Measurements from ENCODE around the gene KDM7A. TPM values are rescaled to one million over a fixed set of nuclear protein-coding genes. Genes with fewer than 3 reads are reported as not detected.

Gene KDM7A
- polyA plus RNA-seq, 1 donor from 2014 or later = 8.2 TPM

DNA sequence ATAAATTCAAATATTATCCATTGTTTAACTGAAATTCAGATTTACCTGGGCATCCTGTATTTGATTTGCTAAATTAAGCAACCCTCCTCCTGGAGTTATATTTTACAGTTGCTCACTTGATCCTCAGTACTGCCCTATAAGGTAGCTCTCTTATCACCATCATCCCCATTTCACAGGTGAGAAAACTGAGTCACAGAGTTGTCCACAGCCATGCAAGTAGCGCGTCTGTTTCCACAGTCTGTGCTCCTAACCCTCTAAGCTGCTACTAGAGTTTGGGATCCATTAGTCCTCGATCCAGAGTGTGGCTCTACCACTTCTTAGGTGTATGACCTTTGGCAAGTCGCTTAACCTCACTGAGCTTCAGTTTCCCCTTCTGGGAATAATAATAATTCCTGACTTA, 34.9 kb upstream of the KDM7A start:
- Histone ChIP-seq H3K79me2 (replicated peaks; ENCODE audit: insufficient read depth, low read length) (no peaks in the 10 kb centered on the region), H3K4me3 (ENCODE audit: low read length) (no peak overlapping the region), H3K9me2 (ENCODE audit: insufficient read depth, low read length) (no peaks in the 10 kb centered on the region), H3F3A (ENCODE audit: insufficient read depth, low read length, poor library complexity, severe bottlenecking) (no peaks in the 10 kb centered on the region), H3K9me3 (ENCODE audit: low read length) (no peaks in the 10 kb centered on the region), H3K9ac (ENCODE audit: low read length) (no peak overlapping the region), H3K36me3 (ENCODE audit: insufficient read depth, low read length) (no peaks in the 10 kb centered on the region), H3K27me3 (ENCODE audit: insufficient read depth, low read depth, low read length) (no peaks in the 10 kb centered on the region), H3K27ac (ENCODE audit: low read length) (no peak overlapping the region), H3K4me2 (ENCODE audit: low read length) (no peak overlapping the region), H2AFZ (ENCODE audit: low read depth, low read length) (no peak overlapping the region), H4K20me1 (ENCODE audit: insufficient read depth) (no peaks in the 10 kb centered on the region)
- no peak for TF ChIP-seq RAD21 (conservative IDR thresholded peaks at IDR 0.05)
- TF ChIP-seq CTCF (IDR thresholded peaks at IDR 0.05; ENCODE audit: poor library complexity, severe bottlenecking) = no peak
- no peak for TF ChIP-seq EP300 (conservative IDR thresholded peaks at IDR 0.05; ENCODE audit: poor library complexity, severe bottlenecking)
- no peak for TF ChIP-seq EZH2 (IDR thresholded peaks at IDR 0.05; ENCODE audit: borderline replicate concordance, insufficient read depth, low read length, poor library complexity, severe bottlenecking)
- TF ChIP-seq, protein P1, sequence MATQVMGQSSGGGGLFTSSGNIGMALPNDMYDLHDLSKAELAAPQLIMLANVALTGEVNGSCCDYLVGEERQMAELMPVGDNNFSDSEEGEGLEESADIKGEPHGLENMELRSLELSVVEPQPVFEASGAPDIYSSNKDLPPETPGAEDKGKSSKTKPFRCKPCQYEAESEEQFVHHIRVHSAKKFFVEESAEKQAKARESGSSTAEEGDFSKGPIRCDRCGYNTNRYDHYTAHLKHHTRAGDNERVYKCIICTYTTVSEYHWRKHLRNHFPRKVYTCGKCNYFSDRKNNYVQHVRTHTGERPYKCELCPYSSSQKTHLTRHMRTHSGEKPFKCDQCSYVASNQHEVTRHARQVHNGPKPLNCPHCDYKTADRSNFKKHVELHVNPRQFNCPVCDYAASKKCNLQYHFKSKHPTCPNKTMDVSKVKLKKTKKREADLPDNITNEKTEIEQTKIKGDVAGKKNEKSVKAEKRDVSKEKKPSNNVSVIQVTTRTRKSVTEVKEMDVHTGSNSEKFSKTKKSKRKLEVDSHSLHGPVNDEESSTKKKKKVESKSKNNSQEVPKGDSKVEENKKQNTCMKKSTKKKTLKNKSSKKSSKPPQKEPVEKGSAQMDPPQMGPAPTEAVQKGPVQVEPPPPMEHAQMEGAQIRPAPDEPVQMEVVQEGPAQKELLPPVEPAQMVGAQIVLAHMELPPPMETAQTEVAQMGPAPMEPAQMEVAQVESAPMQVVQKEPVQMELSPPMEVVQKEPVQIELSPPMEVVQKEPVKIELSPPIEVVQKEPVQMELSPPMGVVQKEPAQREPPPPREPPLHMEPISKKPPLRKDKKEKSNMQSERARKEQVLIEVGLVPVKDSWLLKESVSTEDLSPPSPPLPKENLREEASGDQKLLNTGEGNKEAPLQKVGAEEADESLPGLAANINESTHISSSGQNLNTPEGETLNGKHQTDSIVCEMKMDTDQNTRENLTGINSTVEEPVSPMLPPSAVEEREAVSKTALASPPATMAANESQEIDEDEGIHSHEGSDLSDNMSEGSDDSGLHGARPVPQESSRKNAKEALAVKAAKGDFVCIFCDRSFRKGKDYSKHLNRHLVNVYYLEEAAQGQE (IDR thresholded peaks at IDR 0.05; ENCODE audit: borderline replicate concordance) = no peak
- TF ChIP-seq SMC3 (conservative IDR thresholded peaks at IDR 0.05; ENCODE audit: poor library complexity) = no peak
- TF ChIP-seq MXI1 (conservative IDR thresholded peaks at IDR 0.05; ENCODE audit: poor library complexity, severe bottlenecking) = no peak
- TF ChIP-seq POLR2AphosphoS5 (IDR thresholded peaks at IDR 0.05) = no peak
- no peak for TF ChIP-seq TAF1 (IDR thresholded peaks at IDR 0.05; ENCODE audit: low read depth)

- Histone ChIP-seq H3K9me2 (ENCODE audit: insufficient read depth, low read length) (no peaks in the 10 kb centered on the region), H3F3A (ENCODE audit: insufficient read depth, low read length, poor library complexity, severe bottlenecking) (no peaks in the 10 kb centered on the region), H3K27ac (ENCODE audit: low read length) (no peak overlapping the region), H3K9ac (ENCODE audit: low read length) (no peak overlapping the region), H3K4me2 (ENCODE audit: low read length) (no peak overlapping the region), H3K4me3 (ENCODE audit: low read length) (no peak overlapping the region), H3K36me3 (ENCODE audit: insufficient read depth, low read length) (no peaks in the 10 kb centered on the region), H2AFZ (ENCODE audit: low read depth, low read length) (no peak overlapping the region), H3K27me3 (ENCODE audit: insufficient read depth, low read depth, low read length) (no peaks in the 10 kb centered on the region), H3K9me3 (ENCODE audit: low read length) (no peaks in the 10 kb centered on the region), H3K79me2 (replicated peaks; ENCODE audit: insufficient read depth, low read length) (no peaks in the 10 kb centered on the region), H4K20me1 (ENCODE audit: insufficient read depth) (no peaks in the 10 kb centered on the region)
- no peak for TF ChIP-seq EZH2 (IDR thresholded peaks at IDR 0.05; ENCODE audit: borderline replicate concordance, insufficient read depth, low read length, poor library complexity, severe bottlenecking)
- no peak for TF ChIP-seq EP300 (conservative IDR thresholded peaks at IDR 0.05; ENCODE audit: poor library complexity, severe bottlenecking)
- TF ChIP-seq CTCF (IDR thresholded peaks at IDR 0.05; ENCODE audit: poor library complexity, severe bottlenecking) = no peak
- TF ChIP-seq, protein P1 (IDR thresholded peaks at IDR 0.05; ENCODE audit: borderline replicate concordance) = no peak
- TF ChIP-seq TAF1 (IDR thresholded peaks at IDR 0.05; ENCODE audit: low read depth) = no peak
- no peak for TF ChIP-seq POLR2AphosphoS5 (IDR thresholded peaks at IDR 0.05)
- TF ChIP-seq MXI1 (conservative IDR thresholded peaks at IDR 0.05; ENCODE audit: poor library complexity, severe bottlenecking) = no peak
- no peak for TF ChIP-seq SMC3 (conservative IDR thresholded peaks at IDR 0.05; ENCODE audit: poor library complexity)
- TF ChIP-seq RAD21 (conservative IDR thresholded peaks at IDR 0.05) = no peak
Observed at GRCh38 chr7:140209866-140210609, 33.3 kb upstream of the KDM7A start.

All from neural cell (in vitro differentiated cells).